HUES48 (cell line): ENCODE data around the gene TP53TG5.

Experiments used
- H3K27ac ChIP-seq: one replicate; pipeline ENCODE4 v1.7.0; 2013; ENCODE audit warnings: low read depth, low read length, inconsistent platforms
- H3K27me3 ChIP-seq: 2 replicates; pipeline ENCODE4 v1.6.1; 2013; ENCODE audit warnings: mild to moderate bottlenecking, low read length; ENCODE audit not compliant: control insufficient read depth, insufficient read depth
- H3K36me3 ChIP-seq: 2 replicates; pipeline ENCODE4 v1.6.1; 2013; ENCODE audit warnings: low read length; ENCODE audit not compliant: control insufficient read depth, insufficient read depth
- H3K4me1 ChIP-seq: 2 replicates; pipeline ENCODE4 v1.6.1; 2013; ENCODE audit warnings: mild to moderate bottlenecking, low read length; ENCODE audit not compliant: control insufficient read depth, insufficient read depth
- H3K4me3 ChIP-seq: 2 replicates; pipeline ENCODE4 v1.5.1; 2013; ENCODE audit warnings: mild to moderate bottlenecking, low read depth, low read length
- H3K9ac ChIP-seq: 2 replicates; pipeline ENCODE4 v1.6.1; 2013; ENCODE audit warnings: mild to moderate bottlenecking, low read depth, low read length, moderate library complexity
- H3K9me3 ChIP-seq: 2 replicates; pipeline ENCODE4 v1.6.1; 2013; ENCODE audit warnings: low read length; ENCODE audit not compliant: control insufficient read depth, insufficient read depth

The TP53TG5 gene

DNA sequence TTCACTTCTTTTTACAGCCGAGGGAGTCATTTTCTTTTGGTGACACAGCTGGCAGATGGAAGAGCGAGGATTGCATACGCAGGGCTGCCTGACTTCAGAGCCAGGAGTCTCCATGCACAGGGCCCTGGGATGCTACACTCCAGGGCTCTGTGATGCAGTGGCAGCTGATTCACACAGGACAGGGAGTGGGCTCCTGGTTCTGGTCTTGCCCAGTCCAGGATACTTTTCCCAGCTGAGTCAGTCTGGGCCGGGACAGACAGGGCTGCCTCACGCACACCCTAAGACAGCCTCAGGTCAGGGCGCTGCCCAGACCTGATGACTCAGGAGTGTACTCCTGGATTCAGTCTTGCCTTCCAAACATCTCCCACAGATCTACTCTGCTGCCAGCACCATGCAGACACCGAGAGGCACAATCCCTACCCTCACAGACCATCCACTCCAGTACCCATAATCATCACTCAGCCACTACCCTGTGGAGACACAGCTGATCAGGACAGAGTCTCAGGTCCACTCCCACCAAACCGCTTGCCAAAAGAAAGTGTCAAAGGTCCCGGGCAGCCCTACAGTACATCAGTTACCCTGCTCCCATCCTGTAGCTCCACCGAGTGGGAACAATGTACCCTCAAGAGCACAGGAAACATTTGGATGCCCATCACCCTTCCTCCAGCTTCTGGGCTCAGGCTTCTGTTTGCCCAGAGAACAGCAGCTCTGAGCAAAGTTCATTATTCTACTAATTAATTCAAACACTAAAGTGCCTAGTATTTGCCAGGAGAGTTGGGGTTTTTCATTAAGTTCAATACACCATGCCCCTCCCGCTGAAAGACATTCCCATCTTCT lies 41.4 kb downstream of the TP53TG5 start:
- Histone ChIP-seq H3K9ac (no peak overlapping the region), H3K9me3 (no peaks in the 10 kb centered on the region), H3K27me3 (no peaks in the 10 kb centered on the region), H3K4me1 (peaks cover 44% of the 10 kb centered on the region), H3K27ac (peak overlapping the region; percentile 78), H3K4me3 (no peak overlapping the region), H3K36me3 (peaks cover 16% of the 10 kb centered on the region; the same call in 1 of the 2 replicates)

- no peak overlapping the region for H3K4me3 ChIP-seq
- H3K9me3 ChIP-seq: no peaks in the 10 kb centered on the region
- H3K27ac ChIP-seq: no peak overlapping the region
- no peaks in the 10 kb centered on the region for H3K4me1 ChIP-seq
- H3K27me3 ChIP-seq: no peaks in the 10 kb centered on the region
- no peak overlapping the region for H3K9ac ChIP-seq
- H3K36me3 ChIP-seq: peaks cover 68% of the 10 kb centered on the region
Observed at GRCh38 chr20:45330476-45330875, 47.6 kb downstream of the TP53TG5 start.

DNA sequence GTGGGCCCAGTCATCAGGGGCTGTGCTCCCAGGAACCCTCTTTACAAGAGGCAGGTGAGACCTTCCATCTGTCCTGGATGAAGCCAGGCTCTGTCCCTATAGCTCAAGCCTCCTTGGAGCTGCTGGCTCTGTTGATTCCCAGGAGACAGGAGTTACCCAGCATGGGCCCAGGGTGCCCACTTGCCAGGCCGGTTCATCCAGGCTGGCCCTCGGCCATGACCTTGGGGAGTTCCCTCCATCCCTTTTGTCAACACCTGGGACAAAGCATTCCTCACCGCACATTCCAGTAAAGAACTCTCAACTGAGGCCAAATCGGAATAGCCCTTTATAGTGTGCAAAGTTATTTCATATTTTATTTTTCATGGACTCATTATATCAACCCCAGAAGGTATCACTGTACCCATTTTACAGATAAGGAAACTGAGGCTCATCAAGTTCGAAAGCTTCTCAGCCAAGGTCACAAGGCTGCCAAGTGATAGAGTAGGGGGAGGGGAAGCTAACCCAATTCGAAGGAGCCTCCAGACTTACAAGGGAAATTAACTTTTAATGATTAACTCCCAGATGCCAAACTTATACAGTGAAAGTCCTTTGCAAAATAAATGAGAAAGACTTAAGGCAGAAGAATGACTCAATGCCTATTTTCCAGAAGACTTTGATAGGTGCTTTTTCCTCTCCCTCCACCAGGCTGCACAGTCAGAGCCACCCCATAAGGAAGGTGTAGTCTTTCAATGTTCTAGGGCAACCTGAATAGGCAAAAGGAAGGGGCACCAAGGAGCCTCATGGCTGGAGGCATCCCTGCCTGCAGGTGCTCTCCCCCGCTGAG lies 48.4 kb downstream of the TP53TG5 start:
- no peak overlapping the region for H3K27ac ChIP-seq
- peaks cover 68% of the 10 kb centered on the region for H3K36me3 ChIP-seq
- H3K27me3 ChIP-seq: no peaks in the 10 kb centered on the region

GRCh38 chr20:45328451-45328850 lies 49.7 kb downstream of the TP53TG5 start:
- no peaks in the 10 kb centered on the region for H3K27me3 ChIP-seq
- peaks cover 68% of the 10 kb centered on the region for H3K36me3 ChIP-seq
- no peaks in the 10 kb centered on the region for H3K4me1 ChIP-seq
- H3K9me3 ChIP-seq: no peaks in the 10 kb centered on the region
- H3K9ac ChIP-seq: no peak overlapping the region
- no peak overlapping the region for H3K27ac ChIP-seq
- H3K4me3 ChIP-seq: no peak overlapping the region

More for the DNA sequence above, 48.4 kb downstream of the TP53TG5 start:
- no peak overlapping the region for H3K4me3 ChIP-seq
- H3K4me1 ChIP-seq: no peaks in the 10 kb centered on the region
- no peak overlapping the region for H3K9ac ChIP-seq
- no peaks in the 10 kb centered on the region for H3K9me3 ChIP-seq

DNA sequence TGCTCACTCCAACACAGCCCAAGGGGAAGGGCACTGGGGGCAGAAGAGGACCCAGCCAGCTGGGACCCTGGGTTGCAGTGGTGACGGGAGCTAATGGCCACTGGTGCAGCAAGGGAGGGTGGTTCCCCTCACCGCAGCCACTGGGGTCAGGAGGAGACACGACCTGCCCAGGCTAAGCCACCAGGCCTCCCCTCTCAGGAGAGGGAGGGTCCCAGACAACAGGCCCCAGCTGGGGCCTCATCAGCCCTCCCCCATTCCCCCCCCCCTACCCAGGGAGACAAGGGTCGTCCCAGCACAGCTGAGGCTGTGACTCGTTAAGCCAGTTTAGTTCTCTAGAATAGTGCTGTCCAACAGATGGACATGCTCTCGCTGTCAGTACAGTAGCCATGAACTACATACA lies 52.8 kb downstream of the TP53TG5 start:
- Histone ChIP-seq H3K27ac (no peak overlapping the region), H3K4me3 (no peak overlapping the region), H3K27me3 (no peaks in the 10 kb centered on the region), H3K9me3 (no peaks in the 10 kb centered on the region), H3K9ac (no peak overlapping the region), H3K4me1 (no peaks in the 10 kb centered on the region), H3K36me3 (peaks cover 42% of the 10 kb centered on the region)

DNA sequence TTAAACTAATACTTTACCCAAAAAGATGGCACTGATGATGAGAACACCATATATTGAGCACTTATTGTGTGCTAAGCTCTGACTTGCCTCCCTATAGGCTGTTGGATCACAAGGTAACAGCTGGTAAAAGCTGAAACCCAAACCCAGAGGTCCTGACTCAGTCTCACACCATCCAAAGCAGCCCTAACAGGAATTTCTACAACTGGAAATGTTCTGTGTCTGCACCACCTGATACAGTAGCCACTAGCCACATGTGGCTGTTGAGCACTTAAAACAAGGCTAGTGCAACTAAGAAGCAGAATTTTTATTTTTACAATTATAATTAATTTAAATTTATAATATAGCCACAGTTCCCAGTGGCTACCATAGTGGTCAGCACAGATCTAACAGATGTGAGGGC lies 54.4 kb downstream of the TP53TG5 start:
- Histone ChIP-seq H3K27me3 (no peaks in the 10 kb centered on the region), H3K27ac (no peak overlapping the region), H3K36me3 (peaks cover 26% of the 10 kb centered on the region), H3K9ac (no peak overlapping the region), H3K9me3 (no peaks in the 10 kb centered on the region), H3K4me1 (no peaks in the 10 kb centered on the region), H3K4me3 (no peak overlapping the region)

DNA sequence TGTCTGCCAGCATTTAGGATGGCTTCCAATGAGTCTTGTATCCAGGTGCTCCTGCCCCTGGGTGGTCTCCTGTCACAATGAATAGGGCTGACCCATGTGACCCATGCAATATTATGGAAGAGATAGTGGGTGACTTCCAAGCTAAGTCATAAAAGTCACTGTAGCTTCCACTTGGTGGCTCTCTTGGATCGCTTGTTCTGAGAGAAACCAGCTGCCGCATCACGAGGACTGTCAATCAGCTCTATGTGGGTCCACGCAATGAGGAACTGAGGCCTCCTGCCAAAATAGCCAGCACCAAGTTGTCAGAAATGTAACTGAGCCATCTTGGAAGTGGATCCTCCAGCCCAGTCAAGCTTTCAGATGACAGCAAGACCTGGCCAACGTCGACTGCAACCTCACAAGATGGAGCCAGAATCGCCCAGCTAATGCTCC lies 55.2 kb downstream of the TP53TG5 start:
- Histone ChIP-seq H3K4me1 (no peaks in the 10 kb centered on the region), H3K36me3 (peaks cover 18% of the 10 kb centered on the region), H3K27ac (no peak overlapping the region), H3K9ac (no peak overlapping the region), H3K4me3 (no peak overlapping the region), H3K9me3 (no peaks in the 10 kb centered on the region), H3K27me3 (no peaks in the 10 kb centered on the region)
